ENCODE data around the gene SIGLEC12. TPM values are rescaled to one million over a fixed set of nuclear protein-coding genes. Genes with fewer than 3 reads are reported as not detected.

The SIGLEC12 gene
- total and polyA plus RNA-seq, 9 of the 15 experiments (the other 6 are each of a cell fraction or from before 2014, with no cell fraction given) = 0.08 to 1.3 (median 0.54) TPM

DNA sequence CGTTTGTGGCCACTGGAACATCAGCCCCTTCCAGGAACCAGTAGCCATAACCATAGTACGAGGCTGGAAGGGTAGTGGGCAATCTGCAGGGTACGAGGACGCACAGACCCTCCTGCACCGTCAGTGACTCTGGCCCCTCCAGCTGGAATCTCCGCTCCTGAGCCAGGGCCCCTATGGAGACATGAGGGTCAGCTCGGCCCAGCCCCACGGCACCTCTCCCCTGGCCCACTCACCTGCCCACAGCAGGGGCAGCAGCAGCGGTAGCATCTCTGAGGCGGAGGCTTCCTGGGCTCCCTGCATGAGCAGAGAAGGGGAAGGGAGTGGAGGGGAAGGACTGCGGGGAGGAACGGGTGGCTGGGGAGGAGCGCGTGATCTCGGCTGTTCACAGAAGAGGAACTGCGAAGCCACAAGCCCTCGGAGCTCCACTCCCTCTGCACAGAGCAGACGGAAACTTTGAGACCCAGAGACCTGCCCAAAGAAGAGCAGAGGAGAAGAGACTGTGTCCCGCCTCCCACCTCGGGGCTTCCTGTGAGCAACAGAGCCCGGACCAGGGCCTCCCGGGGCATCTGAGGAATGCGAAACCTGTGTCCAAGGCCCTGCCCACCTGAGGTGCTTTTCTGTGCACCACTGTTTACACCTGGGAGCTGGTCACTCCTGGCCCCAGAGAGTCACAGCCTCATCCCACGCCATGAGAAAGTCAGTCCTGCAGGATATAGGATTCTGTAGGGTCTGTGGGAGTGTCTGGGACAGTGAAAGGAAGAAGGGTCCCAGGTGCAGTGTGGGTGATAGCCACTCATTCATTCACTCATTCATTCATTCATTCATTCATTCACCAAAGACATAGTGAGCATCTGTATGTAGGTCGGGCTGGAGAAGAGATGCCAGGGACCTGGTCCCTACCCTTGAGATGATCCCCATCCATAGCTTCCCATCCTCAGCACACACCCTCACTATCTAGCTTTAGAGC lies 30.0 kb upstream of the SIGLEC12 start, which contains the start of gene SIGLEC6 (continued):
- peak; percentile 96 for TF ChIP-seq SPI1 (IDR thresholded peaks at IDR 0.05; ENCODE audit: borderline replicate concordance, low read depth, low read length)
- TF ChIP-seq SIRT6 (IDR thresholded peaks at IDR 0.05; ENCODE audit: low read depth, low read length) = no peak
- peak; percentile 68; the same call in 1 of the 2 replicates for TF ChIP-seq ZNF830 (CRISPR knock-in tag; IDR thresholded peaks at IDR 0.05)
- TF ChIP-seq, protein P1, sequence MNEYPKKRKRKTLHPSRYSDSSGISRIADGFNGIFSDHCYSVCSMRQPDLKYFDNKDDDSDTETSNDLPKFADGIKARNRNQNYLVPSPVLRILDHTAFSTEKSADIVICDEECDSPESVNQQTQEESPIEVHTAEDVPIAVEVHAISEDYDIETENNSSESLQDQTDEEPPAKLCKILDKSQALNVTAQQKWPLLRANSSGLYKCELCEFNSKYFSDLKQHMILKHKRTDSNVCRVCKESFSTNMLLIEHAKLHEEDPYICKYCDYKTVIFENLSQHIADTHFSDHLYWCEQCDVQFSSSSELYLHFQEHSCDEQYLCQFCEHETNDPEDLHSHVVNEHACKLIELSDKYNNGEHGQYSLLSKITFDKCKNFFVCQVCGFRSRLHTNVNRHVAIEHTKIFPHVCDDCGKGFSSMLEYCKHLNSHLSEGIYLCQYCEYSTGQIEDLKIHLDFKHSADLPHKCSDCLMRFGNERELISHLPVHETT (CRISPR knock-in tag; conservative IDR thresholded peaks at IDR 0.05 in 1 of 2, IDR thresholded peaks at IDR 0.05 in 1 of 2) = peak in 1 of 2 experiments; percentile 35; a peak in 1 of 4 replicates

DNA sequence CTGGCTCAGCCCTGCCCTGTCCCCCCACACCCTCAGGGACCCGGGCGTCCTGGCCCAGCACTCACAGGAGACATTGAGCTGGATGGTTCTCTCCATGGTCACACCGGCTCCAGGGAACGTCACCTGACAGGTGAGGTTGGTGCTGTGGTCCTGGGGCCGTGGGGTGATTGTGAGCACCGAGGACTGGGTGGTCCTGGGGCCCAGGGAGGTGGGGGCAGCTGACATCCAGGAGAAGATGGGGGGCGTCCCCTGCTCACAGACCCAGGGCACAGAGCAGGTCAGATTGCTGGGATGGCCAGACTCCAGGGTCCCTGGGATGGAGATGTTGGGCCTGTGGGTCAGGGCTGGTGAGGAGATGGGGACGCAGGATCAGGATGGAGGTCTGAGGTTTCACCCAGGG lies 29.0 kb upstream of the SIGLEC12 start:
- ChIA-PET POLR2A (interaction anchor here (1.1 to 5.7 kb wide), 3 partner anchors 16 to 61 kb away, joined by 3 to 31 read pairs (median 3); no protein-coding TSS in a partner anchor), CTCF (ENCODE audit: low intra/inter-chr PET ratio) (no interaction called here)
- no peaks in the 10 kb centered on the region for H3K27me3 ChIP-seq (ENCODE audit: control insufficient read depth in 2 of 2, insufficient read depth in 2 of 2, low read length in 2 of 2)
- peaks cover 33 to 37% of the 10 kb centered on the region in 2 experiments for H3K4me1 ChIP-seq (replicated peaks in 1 of 2; ENCODE audit: control insufficient read depth in 2 of 2, insufficient read depth in 2 of 2, low read length in 2 of 2)
- H3K9me3 ChIP-seq (replicated peaks; ENCODE audit: control insufficient read depth, insufficient read depth, low read depth, low read length) = no peaks in the 10 kb centered on the region
- intact Hi-C loops (cut with micrococcal nuclease) = no loop called here
- H3K36me3 ChIP-seq (ENCODE audit: control insufficient read depth, insufficient read depth, low read length) = no peaks in the 10 kb centered on the region
- BruUV-seq (replicated peaks) = no TSS peak
- H3K9ac ChIP-seq (ENCODE audit: insufficient read depth in 1 of 2, low read depth in 2 of 2, low read length in 2 of 2) = peak overlapping the region in 1 of 2 experiments; percentile 29; a peak in 2 of 4 replicates
- no peaks in the 10 kb centered on the region for H4K20me1 ChIP-seq (replicated peaks; ENCODE audit: control insufficient read depth, insufficient read depth, low read length)
- DNase-seq (ENCODE audit: extremely low read depth in 1 of 4, low spot score in 3 of 4) = no peak
- H2AFZ ChIP-seq (ENCODE audit: low read depth, low read length) = no peak overlapping the region
- no peak for FAIRE-seq
- WGBS (ENCODE audit: insufficient coverage, low coverage, missing lambda C conversion rate) = 82% methylated on average over 5 of the region's 8 CpGs
- no peak for TF ChIP-seq HMG20B (CRISPR knock-in tag; IDR thresholded peaks at IDR 0.05)
- no peak for TF ChIP-seq ZNF75A (CRISPR knock-in tag; IDR thresholded peaks at IDR 0.05)
- TF ChIP-seq ZNF239 (CRISPR knock-in tag; IDR thresholded peaks at IDR 0.05) = no peak
- TF ChIP-seq HNRNPK (IDR thresholded peaks at IDR 0.05; ENCODE audit: low read depth, low read length, poor library complexity, severe bottlenecking) = no peak
- no peak for TF ChIP-seq LEF1 (IDR thresholded peaks at IDR 0.05)
- H3K4me3 ChIP-seq = no peak overlapping the region
- in situ Hi-C loops (cut with MboI) = no loop called here
- no peak overlapping the region for H3K27ac ChIP-seq (ENCODE audit: extremely low read depth, low read depth, low read length)
- H3K9me1 ChIP-seq (ENCODE audit: control insufficient read depth, insufficient read depth, low read length) = no peaks in the 10 kb centered on the region
- no peak overlapping the region for H3K4me2 ChIP-seq (ENCODE audit: insufficient read depth, low read length)
- H3K79me2 ChIP-seq (ENCODE audit: control insufficient read depth, insufficient read depth, low read length) = no peaks in the 10 kb centered on the region
- no peak for ATAC-seq

All from K562 (cell line).